Right lobe of liver (tissue), 6 donors: Measurements from ENCODE around the gene NUP214. TPM values are rescaled to one million over a fixed set of nuclear protein-coding genes. Genes with fewer than 3 reads are reported as not detected.

ENCODE experiments used
- ATAC-seq, 4 donors: fragments of 200-7000 bp; cut with Tn5 transposase; one replicate each; pipeline ENCODE4 v1.9.1; 2020; ENCODE audit warnings: mild to moderate bottlenecking in 4 of 4, moderate library complexity in 4 of 4
- DNase-seq, 3 donors: peaks; one replicate each; pipeline ENCODE4 v3.0.0-alpha.2; 2020
- H3K27ac ChIP-seq, 3 donors: fragments of 200-600 bp; one replicate each; pipeline ENCODE4 v1.8.0; 2022
- H3K27me3 ChIP-seq, 2 donors: fragments of 200-600 bp; one replicate each; pipeline ENCODE4 v1.8.0; 2022
- H3K36me3 ChIP-seq, 4 donors: fragments of 200-600 bp; sonication (generic) in 1 of 4; one replicate each; pipeline versions ENCODE4 v1.5.1 to v1.8.0; 2017 to 2022; ENCODE audit warnings: control low read depth in 1 of 4
- H3K4me1 ChIP-seq, 4 donors: fragments of 200-600 bp; sonication (generic) in 1 of 4; one replicate each; pipeline versions ENCODE4 v1.5.1 to v1.8.0; 2017 to 2022; ENCODE audit warnings: control low read depth in 1 of 4
- H3K4me3 ChIP-seq, 3 donors: fragments of 200-600 bp; one replicate each; pipeline ENCODE4 v1.8.0; 2022
- H3K9me3 ChIP-seq, 4 donors: fragments of 200-600 bp; sonication (generic) in 1 of 4; one replicate each; pipeline versions ENCODE4 v1.5.1 to v1.8.0; 2017 to 2022; ENCODE audit warnings: control low read depth in 1 of 4
- POLR2A ChIP-seq: fragments of 450-650 bp; IDR thresholded peaks from one replicate; pipeline ENCODE4 v1.6.1; 2017; ENCODE audit warnings: antibody characterized with exemption, mild to moderate bottlenecking
- WGBS: methylation state at CpG from one replicate; pipeline ENCODE4 v1.1.6; 2018; ENCODE audit warnings: low coverage, low lambda C conversion rate; ENCODE audit not compliant: insufficient coverage; ENCODE audit errors: missing lambda C conversion rate; 5-methylcytosine and 5-hydroxymethylcytosine counted together
- intact Hi-C, 2 donors: fragments of 100-400 bp; cut with DNase I; formaldehyde crosslinking; loops; one replicate each; pipeline versions ENCODE4 v1.11.2 to v1.14.1; 2022
- total RNA-seq, 6 experiments: library from RNA; depleted of rRNA in 2 of 6; stranded (reverse); fragments of >200 nt in 2 of 6; fragmentation: NEBNext Ultra II Directional in 3 of 6; extraction: Animal tissue kit (Norgen Biotek cat#: 25700) in 3 of 6; gene quantifications; one replicate each; pipeline versions ENCODE4 v1.1.0 to v1.2.4, GENCODE V29; 2016 to 2023
- TF ChIP-seq, protein P1 (sequence below), 4 donors: fragments of 200-600 bp in 3 of 4; fragments of 450-650 bp in 1 of 4; IDR thresholded peaks; one replicate each; pipeline versions ENCODE4 v1.5.1 to v1.8.0; 2016 to 2022; ENCODE audit warnings: antibody characterized with exemption in 4 of 4, mild to moderate bottlenecking in 2 of 4
- donor health status: DM: no; HTN: yes; CAD: no.
- donor health status: DM: no; HTN: no; CAD: no.
- donor health status: DM: no; HTN: no; CAD: no.
- donor health status: DM: no; HTN: yes; CAD: no.
- donor health status: DM: no; HTN: yes; CAD: no.

Gene NUP214
- total RNA-seq, 6 experiments from 2014 or later = 22.5 to 31.1 (median 27.5) TPM

DNA sequence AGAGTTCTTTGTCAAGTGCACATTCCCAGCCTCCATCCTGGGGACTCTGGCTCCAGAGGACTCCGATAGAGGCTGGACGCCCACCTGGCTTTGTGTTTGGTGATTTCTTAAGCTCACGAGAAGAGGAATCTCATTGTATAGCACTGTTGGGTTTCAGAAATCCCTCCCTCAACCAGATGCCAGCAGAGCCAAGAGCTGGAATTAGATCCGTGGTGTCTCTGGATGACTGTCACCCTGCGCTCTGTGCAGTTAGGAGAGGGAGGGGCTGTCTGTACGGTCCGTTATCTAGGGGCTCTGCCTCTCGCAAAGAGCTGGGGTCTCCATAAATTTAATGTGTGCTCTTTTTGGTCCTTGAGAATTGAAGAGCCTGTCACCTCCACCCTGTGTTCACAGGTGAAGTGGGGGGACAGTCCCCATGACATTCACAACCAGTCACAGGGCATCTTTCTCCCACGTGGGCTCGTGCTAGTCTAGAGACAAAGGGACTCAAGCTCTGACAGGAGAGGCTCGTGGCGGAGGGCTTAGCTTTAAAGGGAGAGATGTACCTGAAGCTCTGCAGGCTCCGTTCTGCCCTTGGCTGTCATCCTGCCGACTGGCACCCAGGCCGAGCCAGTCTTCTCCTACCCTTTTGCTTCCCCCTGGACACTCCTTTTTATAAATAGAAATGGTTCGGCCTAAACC lies 109.6 kb downstream of the NUP214 start:
- Histone ChIP-seq H3K9me3 (no peaks in the 10 kb centered on the region), H3K27ac (no peak overlapping the region), H3K27me3 (no peaks in the 10 kb centered on the region), H3K4me3 (no peak overlapping the region), H3K36me3 (peaks cover 0 to 45% (median 19%) of the 10 kb centered on the region in 4 donors), H3K4me1 (no peaks in the 10 kb centered on the region)
- ATAC-seq (no peak), DNase-seq (no peak)
- intact Hi-C loops = no loop called here
- 81% methylated on average over 4 of the region's 16 CpGs for WGBS
- no peak for TF ChIP-seq POLR2A
- TF ChIP-seq, protein P1, sequence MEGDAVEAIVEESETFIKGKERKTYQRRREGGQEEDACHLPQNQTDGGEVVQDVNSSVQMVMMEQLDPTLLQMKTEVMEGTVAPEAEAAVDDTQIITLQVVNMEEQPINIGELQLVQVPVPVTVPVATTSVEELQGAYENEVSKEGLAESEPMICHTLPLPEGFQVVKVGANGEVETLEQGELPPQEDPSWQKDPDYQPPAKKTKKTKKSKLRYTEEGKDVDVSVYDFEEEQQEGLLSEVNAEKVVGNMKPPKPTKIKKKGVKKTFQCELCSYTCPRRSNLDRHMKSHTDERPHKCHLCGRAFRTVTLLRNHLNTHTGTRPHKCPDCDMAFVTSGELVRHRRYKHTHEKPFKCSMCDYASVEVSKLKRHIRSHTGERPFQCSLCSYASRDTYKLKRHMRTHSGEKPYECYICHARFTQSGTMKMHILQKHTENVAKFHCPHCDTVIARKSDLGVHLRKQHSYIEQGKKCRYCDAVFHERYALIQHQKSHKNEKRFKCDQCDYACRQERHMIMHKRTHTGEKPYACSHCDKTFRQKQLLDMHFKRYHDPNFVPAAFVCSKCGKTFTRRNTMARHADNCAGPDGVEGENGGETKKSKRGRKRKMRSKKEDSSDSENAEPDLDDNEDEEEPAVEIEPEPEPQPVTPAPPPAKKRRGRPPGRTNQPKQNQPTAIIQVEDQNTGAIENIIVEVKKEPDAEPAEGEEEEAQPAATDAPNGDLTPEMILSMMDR (IDR thresholded peaks at IDR 0.05) = no peak

DNA sequence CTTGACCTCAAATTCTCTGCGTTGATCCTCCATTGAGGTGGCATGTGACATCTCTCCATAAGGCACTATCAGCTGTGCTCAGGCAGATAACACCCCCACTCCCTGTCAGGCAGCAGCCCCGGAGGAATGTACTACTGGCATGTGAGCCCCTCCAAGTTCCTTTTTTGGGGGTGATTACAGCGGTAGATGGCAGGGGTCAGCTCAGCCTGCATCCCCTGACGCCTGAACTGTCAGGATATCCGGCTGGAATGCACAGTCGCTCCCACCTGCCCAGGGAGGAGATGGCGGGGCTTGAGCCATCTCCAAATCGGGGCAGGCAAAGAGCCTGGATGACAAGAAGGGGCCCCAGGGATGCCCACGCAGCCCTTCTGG lies 110.1 kb downstream of the NUP214 start:
- no peak for DNase-seq
- Histone ChIP-seq H3K9me3 (no peaks in the 10 kb centered on the region), H3K27ac (no peak overlapping the region), H3K27me3 (no peaks in the 10 kb centered on the region), H3K36me3 (peaks cover 0 to 42% (median 17%) of the 10 kb centered on the region in 4 donors), H3K4me3 (no peak overlapping the region), H3K4me1 (no peaks in the 10 kb centered on the region)
- 79% methylated on average over 2 of the region's 9 CpGs for WGBS
- TF ChIP-seq, protein P1 (IDR thresholded peaks at IDR 0.05) = no peak
- TF ChIP-seq POLR2A = no peak
- intact Hi-C loops = no loop called here
- no peak for ATAC-seq

GRCh38 chr9:131236161-131236560 lies 110.8 kb downstream of the NUP214 start:
- intact Hi-C loops = no loop called here
- TF ChIP-seq, protein P1 (IDR thresholded peaks at IDR 0.05) = no peak
- TF ChIP-seq POLR2A = no peak
- no peaks in the 10 kb centered on the region for H3K27me3 ChIP-seq
- WGBS = 80% methylated on average over 2 of the region's 8 CpGs
- H3K4me3 ChIP-seq = no peak overlapping the region
- no peak for ATAC-seq
- H3K36me3 ChIP-seq = peaks cover 0 to 35% (median 17%) of the 10 kb centered on the region in 4 donors
- no peaks in the 10 kb centered on the region for H3K9me3 ChIP-seq
- H3K4me1 ChIP-seq = no peaks in the 10 kb centered on the region
- no peak overlapping the region for H3K27ac ChIP-seq
- no peak for DNase-seq

DNA sequence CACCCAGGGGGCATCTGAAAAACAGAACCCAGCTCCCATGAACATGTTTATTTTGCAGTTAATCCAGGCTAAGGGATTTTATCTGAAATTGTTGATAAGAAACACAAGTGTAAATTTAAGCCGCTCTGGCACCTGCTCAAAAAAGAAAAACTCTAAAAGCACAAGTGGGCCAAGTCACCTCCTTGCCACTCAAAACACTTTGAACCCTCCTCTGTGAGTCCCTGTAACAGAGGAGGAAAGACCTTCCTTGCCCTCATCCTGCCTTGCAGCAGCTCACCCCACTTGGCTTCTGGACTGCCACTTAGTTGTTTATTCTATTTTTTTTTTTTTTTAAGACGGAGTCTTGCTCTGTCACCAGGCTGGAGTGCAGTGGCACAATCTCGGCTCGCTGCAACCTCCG lies 111.4 kb downstream of the NUP214 start:
- ATAC-seq (no peak), DNase-seq (no peak)
- Histone ChIP-seq H3K27me3 (no peaks in the 10 kb centered on the region), H3K4me1 (no peaks in the 10 kb centered on the region), H3K9me3 (no peaks in the 10 kb centered on the region), H3K4me3 (no peak overlapping the region), H3K36me3 (peaks cover 0 to 29% (median 16%) of the 10 kb centered on the region in 4 donors), H3K27ac (no peak overlapping the region)
- TF ChIP-seq POLR2A = no peak
- TF ChIP-seq, protein P1 (IDR thresholded peaks at IDR 0.05) = no peak
- intact Hi-C loops = no loop called here
- 85% methylated on average over 5 of the region's 5 CpGs for whole genome bisulfite sequencing
